HTR-8/SVneo (cell line): ENCODE results near the gene LINGO4.
A peak's percentile ranks its signal among the peaks of the same experiment; 100 is the strongest.

ENCODE experiments used
- DNase-seq: peaks from one replicate; pipeline ENCODE4 v3.0.0; 2011; ENCODE audit warnings: low spot score, mixed read lengths; ENCODE audit not compliant: insufficient read length
- FAIRE-seq: peaks from 2 replicates; lab custom pipeline; 2011; peaks lifted over from hg19 to GRCh38; lab: Jason Lieb, UNC

The LINGO4 gene

GRCh38 chr1:151834239-151834638 is 29.0 kb upstream of the LINGO4 start:
- DNase-seq, result no peak

GRCh38 chr1:151833172-151833900 is 28.1 kb upstream of the LINGO4 start:
- DNase-seq (no peak), FAIRE-seq (no peak)

More at GRCh38 chr1:151834239-151834638, 29.0 kb upstream of the LINGO4 start:
- no peak for FAIRE-seq

- DNase-seq, result no peak
- no peak for FAIRE-seq
Observed at GRCh38 chr1:151832318-151832980, 27.2 kb upstream of the LINGO4 start.

- DNase-seq, result no peak
- no peak for FAIRE-seq
Observed at GRCh38 chr1:151831605-151832004, 26.4 kb upstream of the LINGO4 start, which contains the start of gene RORC. TSS of gene RORC (minus strand) at chr1:151831802. CDS start at chr1:151831764, 38 bp downstream.

- FAIRE-seq, result no peak
- DNase-seq, result no peak
Observed at GRCh38 chr1:151831256-151831591, 26.0 kb upstream of the LINGO4 start.

- DNase-seq, result no peak
- FAIRE-seq, result no peak
Observed at GRCh38 chr1:151830055-151830454, 24.8 kb upstream of the LINGO4 start.

GRCh38 chr1:151829352-151830046 is 24.3 kb upstream of the LINGO4 start:
- no peak for DNase-seq
- no peak for FAIRE-seq

GRCh38 chr1:151828921-151829320 is 23.7 kb upstream of the LINGO4 start:
- DNase-seq (peak; percentile 64), FAIRE-seq (no peak)

GRCh38 chr1:151827853-151828252 is 22.6 kb upstream of the LINGO4 start:
- no peak for DNase-seq
- no peak for FAIRE-seq

- FAIRE-seq, result no peak
- no peak for DNase-seq
Observed at GRCh38 chr1:151825751-151826660, 20.8 kb upstream of the LINGO4 start.

GRCh38 chr1:151825204-151825603 is 20.0 kb upstream of the LINGO4 start:
- FAIRE-seq, result no peak
- no peak for DNase-seq

- FAIRE-seq (no peak), DNase-seq (no peak)
Observed at GRCh38 chr1:151823175-151823574, 18.0 kb upstream of the LINGO4 start.

- FAIRE-seq (no peak), DNase-seq (no peak)
Observed at GRCh38 chr1:151822404-151822803, 17.2 kb upstream of the LINGO4 start.

GRCh38 chr1:151820940-151821339 is 15.7 kb upstream of the LINGO4 start:
- DNase-seq, result no peak
- no peak for FAIRE-seq

- DNase-seq (no peak), FAIRE-seq (no peak)
Observed at GRCh38 chr1:151819976-151820623, 14.9 kb upstream of the LINGO4 start.

- DNase-seq (no peak), FAIRE-seq (no peak)
Observed at GRCh38 chr1:151819227-151819835, 14.1 kb upstream of the LINGO4 start.

GRCh38 chr1:151817353-151817730 is 12.1 kb upstream of the LINGO4 start:
- no peak for DNase-seq
- no peak for FAIRE-seq

- no peak for FAIRE-seq
- no peak for DNase-seq
Observed at GRCh38 chr1:151816548-151817352, 11.5 kb upstream of the LINGO4 start.
